Measurements from ENCODE around the gene NAA38.

DNA sequence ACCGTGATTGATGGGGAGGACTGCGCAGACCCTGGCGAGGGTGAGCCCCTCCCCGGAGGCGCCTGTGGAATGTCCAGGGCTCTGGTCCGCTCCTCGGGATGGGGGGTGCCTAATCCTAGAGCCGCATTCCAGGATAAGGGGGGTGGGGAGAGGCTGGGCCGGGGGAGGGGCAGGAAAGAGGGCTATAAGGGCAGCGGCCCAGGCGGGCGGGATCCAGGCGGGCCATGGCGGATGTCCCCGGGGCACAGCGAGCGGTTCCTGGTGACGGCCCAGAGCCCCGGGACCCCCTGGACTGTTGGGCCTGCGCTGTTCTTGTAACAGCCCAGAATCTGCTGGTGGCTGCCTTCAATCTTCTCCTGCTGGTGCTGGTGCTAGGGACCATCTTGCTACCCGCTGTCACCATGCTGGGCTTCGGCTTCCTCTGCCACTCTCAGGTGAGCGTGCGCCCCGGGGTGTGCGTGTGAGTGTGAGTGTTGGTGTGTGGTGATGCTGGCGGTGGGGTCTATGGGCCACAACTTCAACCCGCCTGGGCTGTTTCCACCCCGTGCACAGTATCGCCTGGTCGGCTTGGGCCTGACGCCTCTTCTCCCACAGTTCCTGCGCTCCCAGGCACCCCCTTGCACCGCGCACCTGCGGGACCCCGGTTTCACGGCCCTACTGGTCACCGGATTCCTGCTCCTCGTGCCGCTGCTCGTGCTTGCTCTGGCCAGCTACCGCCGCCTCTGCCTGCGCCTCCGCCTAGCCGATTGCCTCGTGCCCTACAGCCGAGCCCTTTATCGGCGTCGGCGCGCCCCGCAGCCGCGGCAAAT is 2.3 kb downstream of the NAA38 start, which contains the start of gene TMEM88:
- TF ChIP-seq, protein P1, sequence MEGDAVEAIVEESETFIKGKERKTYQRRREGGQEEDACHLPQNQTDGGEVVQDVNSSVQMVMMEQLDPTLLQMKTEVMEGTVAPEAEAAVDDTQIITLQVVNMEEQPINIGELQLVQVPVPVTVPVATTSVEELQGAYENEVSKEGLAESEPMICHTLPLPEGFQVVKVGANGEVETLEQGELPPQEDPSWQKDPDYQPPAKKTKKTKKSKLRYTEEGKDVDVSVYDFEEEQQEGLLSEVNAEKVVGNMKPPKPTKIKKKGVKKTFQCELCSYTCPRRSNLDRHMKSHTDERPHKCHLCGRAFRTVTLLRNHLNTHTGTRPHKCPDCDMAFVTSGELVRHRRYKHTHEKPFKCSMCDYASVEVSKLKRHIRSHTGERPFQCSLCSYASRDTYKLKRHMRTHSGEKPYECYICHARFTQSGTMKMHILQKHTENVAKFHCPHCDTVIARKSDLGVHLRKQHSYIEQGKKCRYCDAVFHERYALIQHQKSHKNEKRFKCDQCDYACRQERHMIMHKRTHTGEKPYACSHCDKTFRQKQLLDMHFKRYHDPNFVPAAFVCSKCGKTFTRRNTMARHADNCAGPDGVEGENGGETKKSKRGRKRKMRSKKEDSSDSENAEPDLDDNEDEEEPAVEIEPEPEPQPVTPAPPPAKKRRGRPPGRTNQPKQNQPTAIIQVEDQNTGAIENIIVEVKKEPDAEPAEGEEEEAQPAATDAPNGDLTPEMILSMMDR (IDR thresholded peaks at IDR 0.05) = no peak
- no peak for TF ChIP-seq POLR2A (IDR thresholded peaks at IDR 0.05)

Measured in esophagus squamous epithelium (tissue), 4 donors.